ENCODE data around the gene TMEM121.
"Not testable (repeated sequence)": the region's sequence is repeated elsewhere in the genome, so short reads cannot be mapped to it uniquely, and the experiment has no call there.

TMEM121 gene

GRCh38 chr14:105547741-105548169, 21.4 kb downstream of the TMEM121 start:
- no peak for DNase-seq

- no peak for DNase-seq
Observed at GRCh38 chr14:105549481-105549880, 23.1 kb downstream of the TMEM121 start.

- DNase-seq: no peak
Observed at GRCh38 chr14:105554022-105554421, 27.6 kb downstream of the TMEM121 start.

GRCh38 chr14:105554523-105554922, 28.1 kb downstream of the TMEM121 start:
- no peak for DNase-seq

GRCh38 chr14:105557671-105558070, 31.3 kb downstream of the TMEM121 start:
- not testable (repeated sequence) for DNase-seq

GRCh38 chr14:105558449-105559154, 32.2 kb downstream of the TMEM121 start:
- not testable (repeated sequence) for DNase-seq

GRCh38 chr14:105559384-105560047, 33.1 kb downstream of the TMEM121 start:
- DNase-seq: not testable (repeated sequence)

GRCh38 chr14:105560048-105560669, 33.8 kb downstream of the TMEM121 start:
- not testable (repeated sequence) for DNase-seq

GRCh38 chr14:105561345-105561744, 35.0 kb downstream of the TMEM121 start:
- DNase-seq: not testable (repeated sequence)

GRCh38 chr14:105562713-105563346, 36.4 kb downstream of the TMEM121 start:
- DNase-seq: no peak

GRCh38 chr14:105563347-105563737, 37.0 kb downstream of the TMEM121 start:
- no peak for DNase-seq

GRCh38 chr14:105564536-105564935, 38.2 kb downstream of the TMEM121 start:
- not testable (repeated sequence) for DNase-seq

GRCh38 chr14:105565185-105565919, 39.0 kb downstream of the TMEM121 start:
- not testable (repeated sequence) for DNase-seq

- not testable (repeated sequence) for DNase-seq
Observed at GRCh38 chr14:105566248-105567163, 40.1 kb downstream of the TMEM121 start.

GRCh38 chr14:105567164-105568103, 41.1 kb downstream of the TMEM121 start:
- not testable (repeated sequence) for DNase-seq

- DNase-seq: not testable (repeated sequence)
Observed at GRCh38 chr14:105568140-105568843, 41.9 kb downstream of the TMEM121 start.

- DNase-seq: no peak
Observed at GRCh38 chr14:105568859-105569766, 42.7 kb downstream of the TMEM121 start.

GRCh38 chr14:105570482-105570881, 44.1 kb downstream of the TMEM121 start:
- no peak for DNase-seq
